Sigmoid colon (tissue), 4 donors: Measurements from ENCODE around the gene TULP1.
A peak's percentile ranks its signal among the peaks of the same experiment; 100 is the strongest.

Source experiments
- EP300 ChIP-seq, 4 donors: sonication (generic); formaldehyde crosslinking; IDR thresholded peaks; one replicate each; pipeline ENCODE4 v1.6.1; 2017; ENCODE audit warnings: antibody characterized with exemption in 4 of 4
- POLR2A ChIP-seq, 2 donors: fragments of 450-650 bp; IDR thresholded peaks; one replicate each; pipeline ENCODE4 v1.6.1; 2016; ENCODE audit warnings: antibody characterized with exemption in 2 of 2, mild to moderate bottlenecking in 2 of 2, moderate library complexity in 2 of 2
- POLR2AphosphoS5 ChIP-seq, 4 donors: sonication (generic); formaldehyde crosslinking; IDR thresholded peaks; one replicate each; pipeline ENCODE4 v1.6.1; 2017; ENCODE audit warnings: antibody characterized with exemption in 4 of 4
- TF ChIP-seq, protein P1 (sequence below), 4 experiments: fragments of 450-650 bp in 3 of 4; fragments of 200-600 bp in 1 of 4; IDR thresholded peaks; one replicate each; pipeline ENCODE4 v1.5.1; 2016 to 2019; ENCODE audit warnings: antibody characterized with exemption in 4 of 4, mild to moderate bottlenecking in 3 of 4, moderate library complexity in 2 of 4

DNA sequence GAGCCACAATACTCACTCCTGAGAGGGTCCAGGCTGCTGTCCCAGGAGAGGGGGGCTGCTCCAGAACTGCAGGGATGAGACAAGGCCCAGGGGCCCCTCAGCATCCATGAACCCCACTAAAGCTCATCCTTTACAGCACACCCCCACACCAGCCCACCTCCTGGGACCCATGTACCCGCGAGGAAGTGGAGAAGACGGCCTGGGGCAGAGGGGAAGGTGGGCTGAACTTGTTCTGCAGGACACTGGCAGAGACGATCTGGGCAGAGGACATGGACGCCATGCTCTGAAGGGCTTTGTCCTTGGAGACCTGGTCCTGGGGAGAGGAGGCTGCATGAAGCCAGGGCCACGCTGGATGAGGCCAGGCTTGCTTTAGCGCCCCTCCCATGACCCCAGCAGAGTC lies 34.4 kb downstream of the TULP1 start:
- TF ChIP-seq POLR2AphosphoS5 (IDR thresholded peaks at IDR 0.05) (peak in 2 of 4 donors; percentile 14 to 41), POLR2A (IDR thresholded peaks at IDR 0.05) (no peak), EP300 (IDR thresholded peaks at IDR 0.05) (no peak)
- TF ChIP-seq, protein P1, sequence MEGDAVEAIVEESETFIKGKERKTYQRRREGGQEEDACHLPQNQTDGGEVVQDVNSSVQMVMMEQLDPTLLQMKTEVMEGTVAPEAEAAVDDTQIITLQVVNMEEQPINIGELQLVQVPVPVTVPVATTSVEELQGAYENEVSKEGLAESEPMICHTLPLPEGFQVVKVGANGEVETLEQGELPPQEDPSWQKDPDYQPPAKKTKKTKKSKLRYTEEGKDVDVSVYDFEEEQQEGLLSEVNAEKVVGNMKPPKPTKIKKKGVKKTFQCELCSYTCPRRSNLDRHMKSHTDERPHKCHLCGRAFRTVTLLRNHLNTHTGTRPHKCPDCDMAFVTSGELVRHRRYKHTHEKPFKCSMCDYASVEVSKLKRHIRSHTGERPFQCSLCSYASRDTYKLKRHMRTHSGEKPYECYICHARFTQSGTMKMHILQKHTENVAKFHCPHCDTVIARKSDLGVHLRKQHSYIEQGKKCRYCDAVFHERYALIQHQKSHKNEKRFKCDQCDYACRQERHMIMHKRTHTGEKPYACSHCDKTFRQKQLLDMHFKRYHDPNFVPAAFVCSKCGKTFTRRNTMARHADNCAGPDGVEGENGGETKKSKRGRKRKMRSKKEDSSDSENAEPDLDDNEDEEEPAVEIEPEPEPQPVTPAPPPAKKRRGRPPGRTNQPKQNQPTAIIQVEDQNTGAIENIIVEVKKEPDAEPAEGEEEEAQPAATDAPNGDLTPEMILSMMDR (IDR thresholded peaks at IDR 0.05), result no peak
